Upper lobe of left lung (tissue), 6 donors: Measurements from ENCODE around the gene PLCB4. TPM values are rescaled to one million over a fixed set of nuclear protein-coding genes. Genes with fewer than 3 reads are reported as not detected.

Experiments used
- ATAC-seq, 2 donors: fragments of 200-7000 bp; cut with Tn5 transposase; one replicate each; pipeline ENCODE4 v1.9.1; 2022; ENCODE audit warnings: mild to moderate bottlenecking in 2 of 2, moderate library complexity in 2 of 2; ENCODE audit not compliant: low FRiP score in 2 of 2
- DNase-seq, 2 donors: peaks; one replicate each; pipeline ENCODE4 v3.0.0-alpha.2; 2019 to 2020
- H3K27ac ChIP-seq, 4 donors: fragments of 200-600 bp; sonication (generic); one replicate each; pipeline ENCODE4 v1.5.1; 2016 to 2019
- H3K27me3 ChIP-seq, 4 donors: fragments of 200-600 bp; sonication (generic); one replicate each; pipeline ENCODE4 v1.5.1; 2017 to 2019
- H3K36me3 ChIP-seq, 4 donors: fragments of 200-600 bp; sonication (generic); one replicate each; pipeline ENCODE4 v1.5.1; 2016 to 2019
- H3K4me1 ChIP-seq, 4 donors: fragments of 200-600 bp; sonication (generic); one replicate each; pipeline ENCODE4 v1.5.1; 2018 to 2019
- H3K4me3 ChIP-seq, 4 donors: fragments of 200-600 bp; sonication (generic); one replicate each; pipeline ENCODE4 v1.5.1; 2017 to 2019; ENCODE audit warnings: mild to moderate bottlenecking in 2 of 4, moderate library complexity in 1 of 4
- H3K9me3 ChIP-seq, 4 donors: fragments of 200-600 bp; sonication (generic); one replicate each; pipeline ENCODE4 v1.5.1; 2018 to 2019
- EP300 ChIP-seq, 4 donors: sonication (generic); formaldehyde crosslinking; IDR thresholded peaks; one replicate each; pipeline ENCODE4 v1.5.1; 2017; ENCODE audit warnings: antibody characterized with exemption in 4 of 4, control low read depth in 2 of 4
- POLR2A ChIP-seq, 4 donors: fragments of 450-650 bp; IDR thresholded peaks; one replicate each; pipeline ENCODE4 v1.5.1; 2016 to 2017; ENCODE audit warnings: antibody characterized with exemption in 4 of 4, mild to moderate bottlenecking in 2 of 4
- POLR2AphosphoS5 ChIP-seq, 2 donors: sonication (generic); formaldehyde crosslinking; IDR thresholded peaks; one replicate each; pipeline ENCODE4 v1.5.1; 2017; ENCODE audit warnings: antibody characterized with exemption in 2 of 2
- WGBS, 2 donors: methylation state at CpG; one replicate each; pipeline ENCODE4 v1.1.5; 2017 to 2018; 5-methylcytosine and 5-hydroxymethylcytosine counted together
- total RNA-seq, 6 donors: library from RNA; depleted of rRNA in 4 of 6; stranded (reverse); fragments of >200 nt in 4 of 6; gene quantifications; one replicate each; pipeline versions ENCODE4 v1.1.0 to v1.2.1, GENCODE V29; 2016 to 2021
- TF ChIP-seq, protein P1 (sequence below), 6 experiments: fragments of 450-650 bp in 4 of 6; fragments of 200-600 bp in 2 of 6; sonication (generic) in 2 of 6; IDR thresholded peaks; one replicate each; pipeline ENCODE4 v1.5.1; 2016 to 2019; ENCODE audit warnings: antibody characterized with exemption in 6 of 6
- donor health status: DM: no; HTN: no; CAD: no; lungs with moderate emphysema.
- donor health status: DM: no; HTN: yes; CAD: no; lungs with severe emphysema.

Gene PLCB4
- total RNA-seq: 10 to 100 TPM in 1 of 6 donors, 1 to 10 TPM in 5; 5.7 to 15.2 (median 8.2) TPM

DNA sequence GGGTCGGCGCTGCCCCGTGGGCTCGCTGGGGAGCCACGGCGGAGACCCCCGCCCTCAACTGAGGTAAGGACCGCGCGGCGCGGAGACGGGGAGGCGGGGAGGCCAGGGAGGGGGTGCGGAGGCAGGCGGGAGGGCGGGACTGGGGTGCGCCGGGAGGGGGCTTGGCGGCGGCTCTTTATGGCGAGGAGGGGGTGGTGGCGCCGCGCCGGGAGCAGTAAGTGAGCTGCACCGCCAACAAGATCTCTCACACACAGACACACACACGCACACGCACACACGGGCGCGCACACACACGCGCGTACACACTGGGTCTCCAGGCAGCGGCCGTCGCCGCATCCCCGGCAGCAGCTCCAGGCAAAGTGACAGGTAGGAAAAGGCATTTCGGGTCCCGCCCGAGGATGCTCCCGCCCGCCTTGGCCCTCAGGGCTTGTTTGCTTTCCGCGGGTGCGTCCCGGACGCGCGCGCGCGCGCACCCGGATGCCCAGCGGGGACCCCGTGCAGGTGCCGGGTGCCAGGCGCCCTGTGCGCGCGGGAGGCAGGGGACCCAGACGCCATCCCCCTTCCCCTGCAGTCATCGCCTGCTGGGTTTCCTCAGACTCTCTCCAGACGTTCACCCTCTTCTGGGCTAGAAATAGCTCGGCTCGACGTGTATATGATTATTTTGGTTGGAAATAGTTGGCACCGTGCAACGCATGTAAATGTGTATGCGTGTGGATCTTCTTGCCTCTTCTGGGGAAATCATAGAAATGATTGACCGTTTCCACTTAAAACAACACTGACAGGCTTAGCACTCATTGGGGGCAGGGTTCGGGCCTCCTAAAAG is at the start of gene PLCB4:
TSS of gene PLCB4 (plus strand) at position 247 of the 823 bp plus-strand sequence. CDS start 238,728 bp downstream, outside the sequence.
- peaks cover 0 to 14% (median 6%) of the 10 kb centered on the region in 4 donors for H3K27me3 ChIP-seq
- ATAC-seq: peak in 1 of 2 donors; percentile 34
- 1 to 2% methylated on average over 9 to 47 of the region's 75 CpGs for WGBS, 2 donors
- peaks cover 0 to 19% (median 3%) of the 10 kb centered on the region in 4 donors for H3K4me1 ChIP-seq
- H3K36me3 ChIP-seq: no peaks in the 10 kb centered on the region
- no peaks in the 10 kb centered on the region for H3K9me3 ChIP-seq
- peak within 1 kb of the TSS; percentile 60 to 83 (median 70) for H3K4me3 ChIP-seq
- TF ChIP-seq EP300 (IDR thresholded peaks at IDR 0.05): no peak
- no peak for TF ChIP-seq POLR2A (IDR thresholded peaks at IDR 0.05)
- TF ChIP-seq POLR2AphosphoS5 (IDR thresholded peaks at IDR 0.05): peak in 1 of 2 donors; percentile 24
- TF ChIP-seq, protein P1, sequence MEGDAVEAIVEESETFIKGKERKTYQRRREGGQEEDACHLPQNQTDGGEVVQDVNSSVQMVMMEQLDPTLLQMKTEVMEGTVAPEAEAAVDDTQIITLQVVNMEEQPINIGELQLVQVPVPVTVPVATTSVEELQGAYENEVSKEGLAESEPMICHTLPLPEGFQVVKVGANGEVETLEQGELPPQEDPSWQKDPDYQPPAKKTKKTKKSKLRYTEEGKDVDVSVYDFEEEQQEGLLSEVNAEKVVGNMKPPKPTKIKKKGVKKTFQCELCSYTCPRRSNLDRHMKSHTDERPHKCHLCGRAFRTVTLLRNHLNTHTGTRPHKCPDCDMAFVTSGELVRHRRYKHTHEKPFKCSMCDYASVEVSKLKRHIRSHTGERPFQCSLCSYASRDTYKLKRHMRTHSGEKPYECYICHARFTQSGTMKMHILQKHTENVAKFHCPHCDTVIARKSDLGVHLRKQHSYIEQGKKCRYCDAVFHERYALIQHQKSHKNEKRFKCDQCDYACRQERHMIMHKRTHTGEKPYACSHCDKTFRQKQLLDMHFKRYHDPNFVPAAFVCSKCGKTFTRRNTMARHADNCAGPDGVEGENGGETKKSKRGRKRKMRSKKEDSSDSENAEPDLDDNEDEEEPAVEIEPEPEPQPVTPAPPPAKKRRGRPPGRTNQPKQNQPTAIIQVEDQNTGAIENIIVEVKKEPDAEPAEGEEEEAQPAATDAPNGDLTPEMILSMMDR (IDR thresholded peaks at IDR 0.05): no peak
- H3K27ac ChIP-seq: peak within 1 kb of the TSS; percentile 80 to 88 (median 84)
- DNase-seq: peak in 1 of 2 donors; percentile 88

- ATAC-seq: no peak
- no peak for TF ChIP-seq POLR2AphosphoS5 (IDR thresholded peaks at IDR 0.05)
- TF ChIP-seq POLR2A (IDR thresholded peaks at IDR 0.05): no peak
- no peak for TF ChIP-seq EP300 (IDR thresholded peaks at IDR 0.05)
- TF ChIP-seq, protein P1 (IDR thresholded peaks at IDR 0.05): no peak
- H3K9me3 ChIP-seq: no peaks in the 10 kb centered on the region
- no peaks in the 10 kb centered on the region for H3K4me1 ChIP-seq
- H3K27me3 ChIP-seq: no peaks in the 10 kb centered on the region
- no peak for DNase-seq
- H3K27ac ChIP-seq: no peak overlapping the region
- H3K4me3 ChIP-seq: no peak overlapping the region
- no peaks in the 10 kb centered on the region for H3K36me3 ChIP-seq
Observed at GRCh38 chr20:9019833-9020232, 49.1 kb upstream of the PLCB4 start.

DNA sequence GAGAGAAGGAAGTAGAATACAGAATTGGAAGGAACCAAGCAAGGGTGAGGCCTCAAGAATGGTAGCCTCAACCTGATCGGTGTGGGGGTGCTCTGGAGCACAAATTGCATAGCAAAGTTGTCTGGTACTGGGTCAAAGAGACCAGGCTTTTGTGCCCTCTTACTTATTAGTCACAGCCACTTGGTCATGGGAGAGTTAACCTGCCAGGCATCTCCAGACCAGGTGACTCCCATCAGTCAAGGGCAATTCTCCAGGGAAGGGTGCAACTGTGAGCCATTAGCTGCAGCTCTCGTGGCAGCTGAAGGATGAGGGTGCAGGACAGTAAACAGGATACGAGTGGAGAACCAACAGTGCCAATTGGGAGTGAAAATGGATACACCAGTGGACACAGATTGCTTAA is 47.7 kb upstream of the PLCB4 start:
- no peak for DNase-seq
- TF ChIP-seq, protein P1 (IDR thresholded peaks at IDR 0.05): no peak
- TF ChIP-seq EP300 (IDR thresholded peaks at IDR 0.05): no peak
- no peak for TF ChIP-seq POLR2AphosphoS5 (IDR thresholded peaks at IDR 0.05)
- no peak for TF ChIP-seq POLR2A (IDR thresholded peaks at IDR 0.05)
- no peak for ATAC-seq

DNA sequence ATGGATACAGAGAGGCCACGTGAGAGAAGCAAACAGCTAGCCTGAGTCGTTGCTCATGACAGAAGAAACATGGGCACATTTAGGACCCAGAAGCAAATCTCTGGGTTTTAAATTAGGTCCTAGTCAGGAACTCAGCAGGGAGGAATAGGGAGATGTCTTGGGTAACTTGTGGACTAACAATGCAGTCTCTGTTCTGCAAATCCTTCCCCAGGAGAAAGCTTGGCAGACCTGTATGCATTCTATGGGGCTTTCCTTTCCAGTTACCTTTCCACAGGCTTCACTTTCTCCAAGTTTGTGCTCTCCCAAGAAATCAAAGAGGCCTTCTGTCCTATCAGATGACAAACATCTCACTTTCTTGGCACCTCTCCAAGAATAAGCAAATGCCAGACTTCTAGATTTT is 47.2 kb upstream of the PLCB4 start:
- Histone ChIP-seq H3K4me3 (no peak overlapping the region), H3K27ac (no peak overlapping the region), H3K9me3 (no peaks in the 10 kb centered on the region), H3K4me1 (no peaks in the 10 kb centered on the region), H3K36me3 (no peaks in the 10 kb centered on the region), H3K27me3 (no peaks in the 10 kb centered on the region)
- no peak for TF ChIP-seq POLR2A (IDR thresholded peaks at IDR 0.05)
- TF ChIP-seq, protein P1 (IDR thresholded peaks at IDR 0.05): no peak
- TF ChIP-seq POLR2AphosphoS5 (IDR thresholded peaks at IDR 0.05): no peak
- TF ChIP-seq EP300 (IDR thresholded peaks at IDR 0.05): no peak
- ATAC-seq (no peak), DNase-seq (no peak)
- WGBS, 2 donors: 72 to 79% methylated on average over 2 of the region's 2 CpGs

More for the DNA sequence above, 47.7 kb upstream of the PLCB4 start:
- Histone ChIP-seq H3K36me3 (no peaks in the 10 kb centered on the region), H3K9me3 (no peaks in the 10 kb centered on the region), H3K27me3 (no peaks in the 10 kb centered on the region), H3K27ac (no peak overlapping the region), H3K4me3 (no peak overlapping the region), H3K4me1 (no peaks in the 10 kb centered on the region)
- 72 to 79% methylated on average over 3 of the region's 3 CpGs for WGBS, 2 donors
